CD4-positive, alpha-beta T cell treated with Interleukin-6 for 4 hours (primary cell): ENCODE measurements around the gene PEG3.
"Not testable (repeated sequence)": the region's sequence is repeated elsewhere in the genome, so short reads cannot be mapped to it uniquely, and the experiment has no call there.

Experiments used
- DNase-seq: peaks from one replicate; pipeline ENCODE4 v3.0.0-alpha.2; 2020; ENCODE audit warnings: mixed read lengths

Gene PEG3

GRCh38 chr19:56840451-56841192, at the start of gene PEG3, which contains the start of gene ZIM2:
PEG3 (minus strand) TSS chr19:56840726; CDS start chr19:56824655, 16,071 bp downstream.
ZIM2 (minus strand) TSS chr19:56840726; CDS start chr19:56824277, 16,449 bp downstream.
- no peak for DNase-seq

GRCh38 chr19:56885173-56885985, 44.9 kb upstream of the PEG3 start:
- DNase-seq: no peak

GRCh38 chr19:56884441-56884840, 43.9 kb upstream of the PEG3 start:
- DNase-seq: no peak

GRCh38 chr19:56880592-56881190, 40.2 kb upstream of the PEG3 start:
- no peak for DNase-seq

- no peak for DNase-seq
Observed at GRCh38 chr19:56877069-56877715, 36.7 kb upstream of the PEG3 start.

GRCh38 chr19:56875717-56876116, 35.2 kb upstream of the PEG3 start:
- no peak for DNase-seq

- no peak for DNase-seq
Observed at GRCh38 chr19:56874530-56874929, 34.0 kb upstream of the PEG3 start.

- DNase-seq: no peak
Observed at GRCh38 chr19:56873493-56873892, 33.0 kb upstream of the PEG3 start.

GRCh38 chr19:56869886-56870285, 29.4 kb upstream of the PEG3 start:
- DNase-seq: no peak

- no peak for DNase-seq
Observed at GRCh38 chr19:56868446-56868845, 27.9 kb upstream of the PEG3 start.

- DNase-seq: no peak
Observed at GRCh38 chr19:56866538-56866937, 26.0 kb upstream of the PEG3 start.

GRCh38 chr19:56864443-56865125, 24.1 kb upstream of the PEG3 start:
- DNase-seq: no peak

GRCh38 chr19:56862741-56863140, 22.2 kb upstream of the PEG3 start:
- no peak for DNase-seq

GRCh38 chr19:56860409-56860808, 19.9 kb upstream of the PEG3 start:
- DNase-seq: not testable (repeated sequence)

- DNase-seq: no peak
Observed at GRCh38 chr19:56858026-56858425, 17.5 kb upstream of the PEG3 start.

GRCh38 chr19:56856822-56857221, 16.3 kb upstream of the PEG3 start:
- no peak for DNase-seq

- DNase-seq: not testable (repeated sequence)
Observed at GRCh38 chr19:56852361-56852760, 11.8 kb upstream of the PEG3 start.

- DNase-seq: no peak
Observed at GRCh38 chr19:56848166-56848565, 7.6 kb upstream of the PEG3 start.

- no peak for DNase-seq
Observed at GRCh38 chr19:56842412-56842811, 1.9 kb upstream of the PEG3 start.

- DNase-seq: no peak
Observed at GRCh38 chr19:56841193-56841543, 642 bp upstream of the PEG3 start.

GRCh38 chr19:56839652-56840450, 675 bp downstream of the PEG3 start:
- no peak for DNase-seq
